Pancreas (tissue), 10 donors: ENCODE data around the gene TFB2M. TPM values are rescaled to one million over a fixed set of nuclear protein-coding genes. Genes with fewer than 3 reads are reported as not detected.
A peak's percentile ranks its signal among the peaks of the same experiment; 100 is the strongest.
"Not testable (repeated sequence)": the region's sequence is repeated elsewhere in the genome, so short reads cannot be mapped to it uniquely, and the experiment has no call there.

ENCODE experiments used
- ATAC-seq, 4 donors: fragments of 200-7000 bp; cut with Tn5 transposase; one replicate each; pipeline versions ENCODE4 v1.8.0 to v1.9.1; 2020; ENCODE audit warnings: mild to moderate bottlenecking in 4 of 4, moderate library complexity in 4 of 4
- DNase-seq, 6 donors: peaks; one replicate each; pipeline ENCODE4 v3.0.0-alpha.2; 2020
- FAIRE-seq: peaks from 2 replicates; lab custom pipeline; 2012; peaks lifted over from hg19 to GRCh38; lab: Jason Lieb, UNC
- H3K27ac ChIP-seq, 4 donors: fragments of 200-600 bp; sonication (generic); 1 replicate in 3 of 4; 2 replicates in 1 of 4; pipeline versions ENCODE4 v1.5.0 to v1.8.0; 2020
- H3K27me3 ChIP-seq, 4 donors: fragments of 200-600 bp; one replicate each; pipeline ENCODE4 v1.8.0; 2021
- H3K36me3 ChIP-seq, 3 donors: fragments of 200-600 bp; sonication (generic) in 1 of 3; one replicate each; pipeline versions ENCODE4 v1.5.0 to v1.8.0; 2020 to 2021
- H3K4me1 ChIP-seq, 3 donors: fragments of 200-600 bp; one replicate each; pipeline ENCODE4 v1.8.0; 2021
- H3K4me3 ChIP-seq, 4 donors: fragments of 200-600 bp; sonication (generic) in 2 of 4; one replicate each; pipeline versions ENCODE4 v1.5.0 to v1.8.0; 2020 to 2021
- H3K9me3 ChIP-seq, 4 donors: fragments of 200-600 bp; one replicate each; pipeline ENCODE4 v1.8.0; 2021
- CTCF ChIP-seq, 4 donors: fragments of 200-600 bp; sonication (generic) in 3 of 4; IDR thresholded peaks; one replicate each; pipeline versions ENCODE4 v1.5.0 to v1.8.0; 2021; ENCODE audit warnings: antibody characterized with exemption in 4 of 4
- WGBS, 2 donors: extraction: QIAGEN DNeasy Blood & Tissue Kit; methylation state at CpG; one replicate each; pipeline ENCODE4 v1.1.7; 2013; 5-methylcytosine and 5-hydroxymethylcytosine counted together
- intact Hi-C, 3 donors: fragments of 100-400 bp; cut with DNase I; formaldehyde crosslinking; loops; one replicate each; pipeline versions ENCODE4 v1.11.1 to v1.14.2; 2022
- polyA plus RNA-seq, 2 donors: library from polyadenylated mRNA; stranded (reverse); fragments of 200-250 nt; gene quantifications; one replicate each; pipeline ENCODE4 v1.2.3, GENCODE V29; 2013
- total RNA-seq, 6 donors: library from RNA; stranded (reverse); fragmentation: NEBNext Ultra II Directional in 4 of 6; extraction: Animal tissue kit (Norgen Biotek cat#: 25700) in 4 of 6; gene quantifications; one replicate each; pipeline versions ENCODE4 v1.2.1 to v1.2.4, GENCODE V29; 2021 to 2023
- donor health status: healthy with polysubstance abuse.
- donor health status: DM: no; HTN: no; CAD: no; lungs with moderate emphysema.
- donor health status: DM: no; HTN: no; CAD: no.
- donor health status: control.
- donor health status: control.
- donor health status: Bipolar disorder and iron deficiency.
- donor health status: DM: yes; HTN: yes; CAD: no.
- donor health status: DM: no; HTN: no; CAD: no.
- donor health status: DM: no; HTN: no; CAD: no.
- donor health status: DM: yes; HTN: yes; CAD: no.

TFB2M gene
- total and polyA plus RNA-seq, 8 donors: 3.3 to 9.5 (median 7.1) TPM

- no peak overlapping the region for H3K4me3 ChIP-seq
- H3K27me3 ChIP-seq: no peaks in the 10 kb centered on the region
- no peak for DNase-seq
- no peak for ATAC-seq
- no peaks in the 10 kb centered on the region for H3K9me3 ChIP-seq
- FAIRE-seq: no peak
- H3K36me3 ChIP-seq: peaks cover 0 to 4% (median 0%) of the 10 kb centered on the region in 3 donors
- H3K27ac ChIP-seq: no peak overlapping the region
- TF ChIP-seq CTCF (IDR thresholded peaks at IDR 0.05): no peak
- intact Hi-C loops: no loop called here
- no peaks in the 10 kb centered on the region for H3K4me1 ChIP-seq
- WGBS, 2 donors: 94 to 96% methylated on average over 6 of the region's 6 CpGs
Measured at GRCh38 chr1:246591504-246591903, 25.4 kb upstream of the TFB2M start.

GRCh38 chr1:246591047-246591446 is 25.0 kb upstream of the TFB2M start:
- Histone ChIP-seq H3K36me3 (peaks cover 0 to 4% (median 0%) of the 10 kb centered on the region in 3 donors), H3K4me1 (no peaks in the 10 kb centered on the region), H3K4me3 (no peak overlapping the region), H3K27ac (no peak overlapping the region), H3K27me3 (no peaks in the 10 kb centered on the region), H3K9me3 (no peaks in the 10 kb centered on the region)
- FAIRE-seq (no peak), ATAC-seq (no peak), DNase-seq (no peak)
- intact Hi-C loops: no loop called here
- no peak for TF ChIP-seq CTCF (IDR thresholded peaks at IDR 0.05)

- H3K4me3 ChIP-seq, H3K9me3 ChIP-seq, H3K4me1 ChIP-seq, DNase-seq, intact Hi-C loops, H3K36me3 ChIP-seq, FAIRE-seq, H3K27me3 ChIP-seq, H3K27ac ChIP-seq, ATAC-seq: not testable (repeated sequence)
- WGBS, 2 donors: 97 to 98% methylated on average over 9 of the region's 10 CpGs
Measured at GRCh38 chr1:246589919-246590318, 23.9 kb upstream of the TFB2M start.

GRCh38 chr1:246588159-246588721 is 22.2 kb upstream of the TFB2M start:
- Histone ChIP-seq H3K9me3 (no peaks in the 10 kb centered on the region), H3K27ac (peak overlapping the region in 2 of 4 donors; percentile 13 to 25), H3K27me3 (no peaks in the 10 kb centered on the region), H3K4me3 (no peak overlapping the region), H3K4me1 (peaks cover 16 to 19% (median 16%) of the 10 kb centered on the region in 3 donors), H3K36me3 (peaks cover 0 to 4% (median 0%) of the 10 kb centered on the region in 3 donors)
- no peak for TF ChIP-seq CTCF (IDR thresholded peaks at IDR 0.05)
- FAIRE-seq (peak; percentile 75), DNase-seq (no peak), ATAC-seq (no peak)
- intact Hi-C loops: no loop called here
- WGBS, 2 donors: 82 to 83% methylated on average over 2 of the region's 2 CpGs

GRCh38 chr1:246587606-246588005 is 21.5 kb upstream of the TFB2M start:
- intact Hi-C loops: no loop called here
- DNase-seq: no peak
- no peak for FAIRE-seq
- TF ChIP-seq CTCF (IDR thresholded peaks at IDR 0.05): no peak
- Histone ChIP-seq H3K4me3 (no peak overlapping the region), H3K4me1 (peaks cover 22 to 25% (median 22%) of the 10 kb centered on the region in 3 donors), H3K9me3 (no peaks in the 10 kb centered on the region), H3K27ac (peak overlapping the region in 2 of 4 donors; percentile 13 to 25), H3K36me3 (peaks cover 0 to 4% (median 0%) of the 10 kb centered on the region in 3 donors), H3K27me3 (no peaks in the 10 kb centered on the region)
- 61 to 72% methylated on average over 3 of the region's 3 CpGs for WGBS, 2 donors
- ATAC-seq: no peak
